NCI-H2081 treated with DMSO at 0.1 percent for 48 hours (cell line): ENCODE data around the gene GPR42.
"Not testable (repeated sequence)": the region's sequence is repeated elsewhere in the genome, so short reads cannot be mapped to it uniquely, and the experiment has no call there.

ENCODE experiments used
- DNase-seq: peaks from one replicate; lab custom pipeline; 2025; lab: John Stamatoyannopoulos, UW

GPR42 gene

GRCh38 chr19:35396240-35396885 is 25.5 kb downstream of the GPR42 start:
- no peak for DNase-seq

- DNase-seq, result no peak
These were observed 26.2 kb downstream of the GPR42 start for GRCh38 chr19:35397064-35397463.

GRCh38 chr19:35398570-35398969 is 27.7 kb downstream of the GPR42 start:
- no peak for DNase-seq

- DNase-seq, result no peak
These were observed 28.4 kb downstream of the GPR42 start for GRCh38 chr19:35399231-35399630.

GRCh38 chr19:35399948-35400772 is 29.3 kb downstream of the GPR42 start:
- no peak for DNase-seq

GRCh38 chr19:35400773-35401100 is 29.9 kb downstream of the GPR42 start:
- no peak for DNase-seq

GRCh38 chr19:35401416-35401815 is 30.5 kb downstream of the GPR42 start:
- not testable (repeated sequence) for DNase-seq

- DNase-seq, result no peak
These were observed 32.4 kb downstream of the GPR42 start for GRCh38 chr19:35403116-35403760.

- DNase-seq, result no peak
These were observed 34.2 kb downstream of the GPR42 start for GRCh38 chr19:35404879-35405622.

GRCh38 chr19:35407619-35408018 is 36.8 kb downstream of the GPR42 start:
- DNase-seq, result no peak

GRCh38 chr19:35408284-35409171 is 37.7 kb downstream of the GPR42 start:
- DNase-seq, result no peak

- no peak for DNase-seq
These were observed 38.3 kb downstream of the GPR42 start for GRCh38 chr19:35409191-35409590.

GRCh38 chr19:35410487-35410886 is 39.6 kb downstream of the GPR42 start:
- no peak for DNase-seq

GRCh38 chr19:35414442-35414841 is 43.6 kb downstream of the GPR42 start:
- DNase-seq, result no peak

GRCh38 chr19:35416331-35416730 is 45.5 kb downstream of the GPR42 start:
- no peak for DNase-seq

- no peak for DNase-seq
These were observed 46.4 kb downstream of the GPR42 start for GRCh38 chr19:35417278-35417677.

- DNase-seq, result no peak
These were observed 47.1 kb downstream of the GPR42 start for GRCh38 chr19:35417713-35418534.

- no peak for DNase-seq
These were observed 48.2 kb downstream of the GPR42 start for GRCh38 chr19:35419046-35419445.

GRCh38 chr19:35419805-35420204 is 48.9 kb downstream of the GPR42 start:
- DNase-seq, result no peak

- DNase-seq, result no peak
These were observed 50.5 kb downstream of the GPR42 start for GRCh38 chr19:35421362-35421761.
